Measurements from ENCODE around the gene CBX6.
"Not testable (repeated sequence)": the region's sequence is repeated elsewhere in the genome, so short reads cannot be mapped to it uniquely, and the experiment has no call there.

Gene CBX6

GRCh38 chr22:38872172-38872830 is at the start of gene CBX6:
Gene CBX6 (minus strand): TSS chr22:38872216. CDS start chr22:38872190, 26 bp downstream.
- H3K27ac ChIP-seq: peak within 1 kb of the TSS; percentile 93 to 98
- peak; percentile 94 for DNase-seq (ENCODE audit: low spot score)
- TF ChIP-seq CTCF (IDR thresholded peaks at IDR 0.05): no peak
- H3K4me3 ChIP-seq: peak within 1 kb of the TSS; percentile 87

GRCh38 chr22:38921806-38922205 is 49.8 kb upstream of the CBX6 start:
- DNase-seq (ENCODE audit: low spot score): no peak
- no peak for TF ChIP-seq CTCF (IDR thresholded peaks at IDR 0.05)
- H3K27ac ChIP-seq: no peak overlapping the region
- H3K4me3 ChIP-seq: no peak overlapping the region

- DNase-seq (ENCODE audit: low spot score): no peak
- H3K27ac ChIP-seq: no peak overlapping the region
- no peak overlapping the region for H3K4me3 ChIP-seq
- TF ChIP-seq CTCF (IDR thresholded peaks at IDR 0.05): no peak
Observed at GRCh38 chr22:38921120-38921519, 49.1 kb upstream of the CBX6 start.

GRCh38 chr22:38919631-38920190 is 47.7 kb upstream of the CBX6 start:
- DNase-seq (ENCODE audit: low spot score): no peak
- Histone ChIP-seq H3K27ac (no peak overlapping the region), H3K4me3 (no peak overlapping the region)
- TF ChIP-seq CTCF (IDR thresholded peaks at IDR 0.05): no peak

GRCh38 chr22:38911434-38911833 is 39.4 kb upstream of the CBX6 start:
- DNase-seq (ENCODE audit: low spot score): no peak
- no peak for TF ChIP-seq CTCF (IDR thresholded peaks at IDR 0.05)

GRCh38 chr22:38907767-38908166 is 35.8 kb upstream of the CBX6 start:
- Histone ChIP-seq H3K27ac (no peak overlapping the region), H3K4me3 (no peak overlapping the region)
- no peak for DNase-seq (ENCODE audit: low spot score)
- TF ChIP-seq CTCF (IDR thresholded peaks at IDR 0.05): no peak

More at GRCh38 chr22:38911434-38911833, 39.4 kb upstream of the CBX6 start:
- H3K4me3 ChIP-seq: no peak overlapping the region
- no peak overlapping the region for H3K27ac ChIP-seq

GRCh38 chr22:38906052-38906451 is 34.0 kb upstream of the CBX6 start:
- Histone ChIP-seq H3K27ac (no peak overlapping the region), H3K4me3 (no peak overlapping the region)
- TF ChIP-seq CTCF (IDR thresholded peaks at IDR 0.05): no peak
- DNase-seq (ENCODE audit: low spot score): no peak

GRCh38 chr22:38904052-38904617 is 32.1 kb upstream of the CBX6 start:
- not testable (repeated sequence) for H3K27ac ChIP-seq; H3K4me3 ChIP-seq; DNase-seq (ENCODE audit: low spot score)

All from coronary artery (tissue), 2 donors.